Mucosa of rectum (tissue), 2 donors: ENCODE measurements around the gene GBP3.
"Not testable (repeated sequence)": the region's sequence is repeated elsewhere in the genome, so short reads cannot be mapped to it uniquely, and the experiment has no call there.

ENCODE experiments used
- H3K27ac ChIP-seq, 2 donors: one replicate each; pipeline ENCODE4 v1.7.0; 2013; ENCODE audit warnings: inconsistent platforms in 2 of 2, low read depth in 2 of 2, low read length in 2 of 2
- H3K27me3 ChIP-seq, 2 donors: one replicate each; pipeline ENCODE4 v1.7.0; 2013; ENCODE audit warnings: low read length in 2 of 2; ENCODE audit not compliant: control insufficient read depth in 2 of 2, insufficient read depth in 2 of 2
- H3K36me3 ChIP-seq, 2 donors: one replicate each; pipeline ENCODE4 v1.7.0; 2013; ENCODE audit warnings: low read length in 2 of 2; ENCODE audit not compliant: control insufficient read depth in 2 of 2, insufficient read depth in 2 of 2
- H3K4me1 ChIP-seq, 2 donors: one replicate each; pipeline ENCODE4 v1.7.0; 2013; ENCODE audit warnings: low read length in 2 of 2, mild to moderate bottlenecking in 1 of 2; ENCODE audit not compliant: control insufficient read depth in 2 of 2, insufficient read depth in 2 of 2
- H3K4me3 ChIP-seq, 2 donors: one replicate each; pipeline ENCODE4 v1.7.0; 2013; ENCODE audit warnings: low read length in 2 of 2
- H3K9ac ChIP-seq, 2 donors: one replicate each; pipeline ENCODE4 v1.7.0; 2013; ENCODE audit warnings: low read length in 2 of 2, low read depth in 1 of 2, mild to moderate bottlenecking in 1 of 2
- H3K9me3 ChIP-seq, 2 donors: one replicate each; pipeline ENCODE4 v1.7.0; 2013; ENCODE audit warnings: low read length in 2 of 2; ENCODE audit not compliant: control insufficient read depth in 2 of 2
- donor health status: healthy.
- donor health status: Normal muscosa, but diverticular disease.

The GBP3 gene

GRCh38 chr1:88981506-88981905 is 41.2 kb downstream of the GBP3 start:
- not testable (repeated sequence) for H3K36me3 ChIP-seq, H3K9ac ChIP-seq, H3K27me3 ChIP-seq, H3K9me3 ChIP-seq, H3K27ac ChIP-seq, H3K4me3 ChIP-seq
- peaks cover 13 to 16% of the 10 kb centered on the region in 2 donors for H3K4me1 ChIP-seq

GRCh38 chr1:88980870-88981269 is 41.8 kb downstream of the GBP3 start:
- Histone ChIP-seq H3K4me3 (no peak overlapping the region), H3K36me3 (peaks cover 6 to 7% of the 10 kb centered on the region in 2 donors), H3K27me3 (no peaks in the 10 kb centered on the region), H3K27ac (no peak overlapping the region), H3K9me3 (no peaks in the 10 kb centered on the region), H3K9ac (no peak overlapping the region), H3K4me1 (peaks cover 13 to 16% of the 10 kb centered on the region in 2 donors)

GRCh38 chr1:88979749-88980116 is 42.9 kb downstream of the GBP3 start:
- Histone ChIP-seq H3K4me1 (peaks cover 6 to 8% of the 10 kb centered on the region in 2 donors), H3K4me3 (no peak overlapping the region), H3K27ac (no peak overlapping the region), H3K36me3 (peaks cover 6 to 7% of the 10 kb centered on the region in 2 donors), H3K27me3 (no peaks in the 10 kb centered on the region), H3K9me3 (no peaks in the 10 kb centered on the region), H3K9ac (no peak overlapping the region)

- H3K27ac ChIP-seq, result no peak overlapping the region
Measured at GRCh38 chr1:88979054-88979748, 43.5 kb downstream of the GBP3 start.

GRCh38 chr1:88976235-88976634 is 46.4 kb downstream of the GBP3 start:
- Histone ChIP-seq H3K36me3 (peaks cover 0 to 3% of the 10 kb centered on the region in 2 donors), H3K9ac (no peak overlapping the region), H3K4me1 (peaks cover 0 to 5% of the 10 kb centered on the region in 2 donors), H3K27ac (no peak overlapping the region), H3K27me3 (no peaks in the 10 kb centered on the region), H3K9me3 (no peaks in the 10 kb centered on the region), H3K4me3 (no peak overlapping the region)

More at GRCh38 chr1:88979054-88979748, 43.5 kb downstream of the GBP3 start:
- Histone ChIP-seq H3K9ac (no peak overlapping the region), H3K27me3 (no peaks in the 10 kb centered on the region), H3K4me3 (no peak overlapping the region), H3K36me3 (peaks cover 6 to 7% of the 10 kb centered on the region in 2 donors), H3K9me3 (no peaks in the 10 kb centered on the region), H3K4me1 (peaks cover 1 to 6% of the 10 kb centered on the region in 2 donors)

GRCh38 chr1:88974616-88975172 is 48.0 kb downstream of the GBP3 start:
- H3K36me3 ChIP-seq, H3K27ac ChIP-seq, H3K4me1 ChIP-seq, H3K27me3 ChIP-seq, H3K9ac ChIP-seq, H3K9me3 ChIP-seq, H3K4me3 ChIP-seq: not testable (repeated sequence)

GRCh38 chr1:88973520-88974137 is 49.0 kb downstream of the GBP3 start:
- H3K4me3 ChIP-seq, result no peak overlapping the region
- H3K27me3 ChIP-seq, result no peaks in the 10 kb centered on the region
- no peaks in the 10 kb centered on the region for H3K9me3 ChIP-seq
- no peak overlapping the region for H3K9ac ChIP-seq
- peaks cover 0 to 3% of the 10 kb centered on the region in 2 donors for H3K36me3 ChIP-seq
- H3K27ac ChIP-seq, result no peak overlapping the region
- no peaks in the 10 kb centered on the region for H3K4me1 ChIP-seq

GRCh38 chr1:88961647-88962275 is 60.9 kb downstream of the GBP3 start:
- Histone ChIP-seq H3K27me3 (no peaks in the 10 kb centered on the region), H3K9me3 (no peaks in the 10 kb centered on the region), H3K36me3 (peaks cover 41 to 46% of the 10 kb centered on the region in 2 donors), H3K4me3 (no peak overlapping the region), H3K4me1 (no peaks in the 10 kb centered on the region), H3K27ac (no peak overlapping the region), H3K9ac (no peak overlapping the region)

GRCh38 chr1:88961081-88961480 is 61.6 kb downstream of the GBP3 start:
- Histone ChIP-seq H3K4me3 (no peak overlapping the region), H3K27me3 (no peaks in the 10 kb centered on the region), H3K27ac (no peak overlapping the region), H3K4me1 (no peaks in the 10 kb centered on the region), H3K36me3 (peaks cover 46 to 50% of the 10 kb centered on the region in 2 donors), H3K9ac (no peak overlapping the region), H3K9me3 (no peaks in the 10 kb centered on the region)
